Upper lobe of left lung (tissue), 6 donors: Measurements from ENCODE around the gene PRKG1. TPM values are rescaled to one million over a fixed set of nuclear protein-coding genes. Genes with fewer than 3 reads are reported as not detected.

Experiments used
- ATAC-seq, 2 donors: fragments of 200-7000 bp; cut with Tn5 transposase; one replicate each; pipeline ENCODE4 v1.9.1; 2022; ENCODE audit warnings: mild to moderate bottlenecking in 2 of 2, moderate library complexity in 2 of 2; ENCODE audit not compliant: low FRiP score in 2 of 2
- DNase-seq, 2 donors: peaks; one replicate each; pipeline ENCODE4 v3.0.0-alpha.2; 2019 to 2020
- H3K27ac ChIP-seq, 4 donors: fragments of 200-600 bp; sonication (generic); one replicate each; pipeline ENCODE4 v1.5.1; 2016 to 2019
- H3K27me3 ChIP-seq, 4 donors: fragments of 200-600 bp; sonication (generic); one replicate each; pipeline ENCODE4 v1.5.1; 2017 to 2019
- H3K36me3 ChIP-seq, 4 donors: fragments of 200-600 bp; sonication (generic); one replicate each; pipeline ENCODE4 v1.5.1; 2016 to 2019
- H3K4me1 ChIP-seq, 4 donors: fragments of 200-600 bp; sonication (generic); one replicate each; pipeline ENCODE4 v1.5.1; 2018 to 2019
- H3K4me3 ChIP-seq, 4 donors: fragments of 200-600 bp; sonication (generic); one replicate each; pipeline ENCODE4 v1.5.1; 2017 to 2019; ENCODE audit warnings: mild to moderate bottlenecking in 2 of 4, moderate library complexity in 1 of 4
- H3K9me3 ChIP-seq, 4 donors: fragments of 200-600 bp; sonication (generic); one replicate each; pipeline ENCODE4 v1.5.1; 2018 to 2019
- CTCF ChIP-seq, 6 experiments: fragments of 450-650 bp in 4 of 6; fragments of 200-600 bp in 2 of 6; sonication (generic) in 2 of 6; IDR thresholded peaks; one replicate each; pipeline ENCODE4 v1.5.1; 2016 to 2019; ENCODE audit warnings: antibody characterized with exemption in 6 of 6
- EP300 ChIP-seq, 4 donors: sonication (generic); formaldehyde crosslinking; IDR thresholded peaks; one replicate each; pipeline ENCODE4 v1.5.1; 2017; ENCODE audit warnings: antibody characterized with exemption in 4 of 4, control low read depth in 2 of 4
- POLR2A ChIP-seq, 4 donors: fragments of 450-650 bp; IDR thresholded peaks; one replicate each; pipeline ENCODE4 v1.5.1; 2016 to 2017; ENCODE audit warnings: antibody characterized with exemption in 4 of 4, mild to moderate bottlenecking in 2 of 4
- POLR2AphosphoS5 ChIP-seq, 2 donors: sonication (generic); formaldehyde crosslinking; IDR thresholded peaks; one replicate each; pipeline ENCODE4 v1.5.1; 2017; ENCODE audit warnings: antibody characterized with exemption in 2 of 2
- WGBS, 2 donors: methylation state at CpG; one replicate each; pipeline ENCODE4 v1.1.5; 2017 to 2018; 5-methylcytosine and 5-hydroxymethylcytosine counted together
- total RNA-seq, 6 donors: library from RNA; depleted of rRNA in 4 of 6; stranded (reverse); fragments of >200 nt in 4 of 6; gene quantifications; one replicate each; pipeline versions ENCODE4 v1.1.0 to v1.2.1, GENCODE V29; 2016 to 2021
- donor health status: DM: no; HTN: no; CAD: no; lungs with moderate emphysema.
- donor health status: DM: no; HTN: yes; CAD: no; lungs with severe emphysema.

The PRKG1 gene
- total RNA-seq, 6 donors from 2014 or later: 12.9 to 43.0 (median 25.0) TPM

GRCh38 chr10:52319926-52320325, 1245.6 kb downstream of the PRKG1 start:
- no peak for TF ChIP-seq POLR2AphosphoS5 (IDR thresholded peaks at IDR 0.05)
- no peak for TF ChIP-seq EP300 (IDR thresholded peaks at IDR 0.05)
- no peak for TF ChIP-seq POLR2A (IDR thresholded peaks at IDR 0.05)
- no peak for TF ChIP-seq CTCF (IDR thresholded peaks at IDR 0.05)
- Histone ChIP-seq H3K36me3 (no peaks in the 10 kb centered on the region), H3K4me1 (peaks cover 0 to 2% (median under 1%) of the 10 kb centered on the region in 4 donors), H3K27me3 (no peaks in the 10 kb centered on the region), H3K9me3 (no peaks in the 10 kb centered on the region), H3K4me3 (no peak overlapping the region), H3K27ac (no peak overlapping the region)
- ATAC-seq (no peak), DNase-seq (no peak)
- WGBS, 2 donors: 93 to 94% methylated on average over 2 of the region's 2 CpGs

DNA sequence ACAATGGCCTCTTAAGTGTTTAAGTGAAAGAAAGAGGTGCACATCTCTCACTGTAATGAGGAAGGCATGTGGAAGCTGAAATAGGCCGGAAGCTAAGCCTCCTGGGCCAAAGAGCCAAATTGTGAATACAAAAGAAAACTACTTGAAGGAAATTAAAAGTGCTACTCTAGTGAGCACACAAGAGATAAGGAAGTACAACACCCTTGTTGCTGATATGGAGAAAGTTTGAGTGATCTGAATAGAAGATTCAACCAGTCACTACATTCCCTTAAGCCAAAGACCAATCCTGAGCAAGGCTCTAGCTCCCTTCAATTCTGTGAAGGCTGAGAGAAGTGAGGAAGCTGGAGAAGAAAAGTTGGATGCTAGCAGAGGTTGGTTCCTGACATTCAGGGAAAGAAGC, 1248.0 kb downstream of the PRKG1 start:
- no peaks in the 10 kb centered on the region for H3K9me3 ChIP-seq
- no peaks in the 10 kb centered on the region for H3K4me1 ChIP-seq
- H3K27me3 ChIP-seq: no peaks in the 10 kb centered on the region
- no peak for DNase-seq
- no peak overlapping the region for H3K4me3 ChIP-seq
- no peak for ATAC-seq
- TF ChIP-seq CTCF (IDR thresholded peaks at IDR 0.05) (no peak), POLR2A (IDR thresholded peaks at IDR 0.05) (no peak)
- no peaks in the 10 kb centered on the region for H3K36me3 ChIP-seq
- no peak overlapping the region for H3K27ac ChIP-seq
- 52 to 67% methylated on average over 1 of the region's 1 CpG for WGBS, 2 donors

DNA sequence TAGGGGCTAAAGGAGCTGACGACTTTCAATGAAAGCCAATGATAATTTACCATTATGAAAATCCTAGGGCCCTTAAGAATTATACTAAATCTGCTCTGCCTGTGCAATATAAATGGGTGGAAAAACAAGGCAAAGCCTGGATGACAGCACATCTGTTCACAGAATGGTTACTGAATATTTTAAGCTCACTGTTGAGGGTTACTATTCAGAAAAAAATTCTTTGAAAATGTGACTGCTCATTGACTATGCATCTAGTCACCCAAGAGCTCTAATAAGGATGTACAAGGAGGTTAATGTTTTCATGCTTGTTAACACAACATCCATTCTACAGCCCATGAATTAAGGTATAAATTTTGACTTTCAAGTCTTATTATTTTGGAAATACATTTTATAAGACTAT, 1248.6 kb downstream of the PRKG1 start:
- DNase-seq: no peak
- Histone ChIP-seq H3K27me3 (no peaks in the 10 kb centered on the region), H3K4me3 (no peak overlapping the region), H3K36me3 (no peaks in the 10 kb centered on the region), H3K27ac (no peak overlapping the region), H3K9me3 (no peaks in the 10 kb centered on the region), H3K4me1 (no peaks in the 10 kb centered on the region)
- TF ChIP-seq POLR2AphosphoS5 (IDR thresholded peaks at IDR 0.05) (no peak), POLR2A (IDR thresholded peaks at IDR 0.05) (no peak), EP300 (IDR thresholded peaks at IDR 0.05) (no peak), CTCF (IDR thresholded peaks at IDR 0.05) (no peak)
- no peak for ATAC-seq
- WGBS, 2 donors: 93 to 100% methylated on average over 1 of the region's 1 CpG

GRCh38 chr10:52326382-52326781, 1252.1 kb downstream of the PRKG1 start:
- Histone ChIP-seq H3K36me3 (no peaks in the 10 kb centered on the region), H3K4me3 (no peak overlapping the region)

More at GRCh38 chr10:52326382-52326781, 1252.1 kb downstream of the PRKG1 start:
- ATAC-seq: no peak
- WGBS, 2 donors: 73 to 79% methylated on average over 2 of the region's 2 CpGs
- no peaks in the 10 kb centered on the region for H3K4me1 ChIP-seq
- no peaks in the 10 kb centered on the region for H3K9me3 ChIP-seq
- TF ChIP-seq CTCF (IDR thresholded peaks at IDR 0.05) (no peak), POLR2A (IDR thresholded peaks at IDR 0.05) (no peak), EP300 (IDR thresholded peaks at IDR 0.05) (no peak), POLR2AphosphoS5 (IDR thresholded peaks at IDR 0.05) (no peak)
- no peak overlapping the region for H3K27ac ChIP-seq
- DNase-seq: no peak
- no peaks in the 10 kb centered on the region for H3K27me3 ChIP-seq
